Astrocyte (in vitro differentiated cells and primary cell): ENCODE measurements around the gene VSX1. TPM values are rescaled to one million over a fixed set of nuclear protein-coding genes. Genes with fewer than 3 reads are reported as not detected.

Source experiments
- DNase-seq: peaks from one replicate; pipeline ENCODE4 v3.0.0-alpha.2; 2010; ENCODE audit warnings: low read depth
- FAIRE-seq: peaks from 2 replicates; lab custom pipeline; 2011; peaks lifted over from hg19 to GRCh38; lab: Jason Lieb, UNC
- H2AFZ ChIP-seq: 2 replicates; pipeline ENCODE4 v1.6.0; 2012; ENCODE audit warnings: low read depth, low read length, inconsistent platforms
- H3K27ac ChIP-seq: 2 replicates; pipeline ENCODE4 v1.5.1; 2011; ENCODE audit warnings: low read depth, low read length, inconsistent platforms
- H3K27me3 ChIP-seq: 2 replicates; pipeline ENCODE4 v1.6.0; 2011; ENCODE audit warnings: low read length, inconsistent platforms; ENCODE audit not compliant: insufficient read depth
- H3K36me3 ChIP-seq: 2 replicates; pipeline ENCODE4 v1.5.1; 2011; ENCODE audit warnings: low read length, inconsistent platforms; ENCODE audit not compliant: insufficient read depth
- H3K4me1 ChIP-seq: 2 replicates; pipeline ENCODE4 v1.5.1; 2011; ENCODE audit warnings: low read length, inconsistent platforms; ENCODE audit not compliant: insufficient read depth
- H3K4me2 ChIP-seq: 2 replicates; pipeline ENCODE4 v1.6.0; 2012; ENCODE audit warnings: low read length, inconsistent platforms
- H3K4me3 ChIP-seq: 2 replicates; pipeline ENCODE4 v1.5.1; 2011; ENCODE audit warnings: low read depth, mild to moderate bottlenecking, low read length, inconsistent platforms; ENCODE audit not compliant: insufficient read depth
- H3K79me2 ChIP-seq: 2 replicates; pipeline ENCODE4 v1.6.0; 2012; ENCODE audit warnings: mild to moderate bottlenecking, low read length, inconsistent platforms; ENCODE audit not compliant: insufficient read depth
- H3K9ac ChIP-seq: 2 replicates; pipeline ENCODE4 v1.6.0; 2012; ENCODE audit warnings: mild to moderate bottlenecking, low read length, inconsistent platforms
- H3K9me3 ChIP-seq: 2 replicates; pipeline ENCODE4 v1.5.1; 2012; ENCODE audit warnings: low read depth, mild to moderate bottlenecking, low read length, inconsistent platforms; ENCODE audit not compliant: insufficient read depth
- H4K20me1 ChIP-seq: 2 replicates; pipeline ENCODE4 v1.6.0; 2012; ENCODE audit warnings: low read length, inconsistent platforms; ENCODE audit not compliant: insufficient read depth
- H3K27ac Mint-ChIP-seq: one replicate; pipeline ENCODE4 v1.8.0; 2021; ENCODE audit warnings: mild to moderate bottlenecking, mixed read lengths; ENCODE audit not compliant: unreplicated experiment
- H3K27me3 Mint-ChIP-seq: one replicate; pipeline ENCODE4 v1.8.0; 2021; ENCODE audit warnings: low read depth, mixed read lengths; ENCODE audit not compliant: unreplicated experiment
- H3K36me3 Mint-ChIP-seq: one replicate; pipeline ENCODE4 v1.8.0; 2021; ENCODE audit warnings: low read depth, mixed read lengths; ENCODE audit not compliant: unreplicated experiment
- H3K4me1 Mint-ChIP-seq: one replicate; pipeline ENCODE4 v1.8.0; 2021; ENCODE audit warnings: low read depth, mixed read lengths; ENCODE audit not compliant: unreplicated experiment
- H3K4me3 Mint-ChIP-seq: one replicate; pipeline ENCODE4 v1.8.0; 2021; ENCODE audit warnings: mild to moderate bottlenecking, moderate library complexity, mixed read lengths; ENCODE audit not compliant: unreplicated experiment
- H3K9me3 Mint-ChIP-seq: one replicate; pipeline ENCODE4 v1.8.0; 2021; ENCODE audit warnings: mild to moderate bottlenecking, mixed read lengths; ENCODE audit not compliant: unreplicated experiment
- CTCF ChIP-seq: IDR thresholded peaks from 2 replicates; pipeline ENCODE4 v1.5.1; 2011; ENCODE audit warnings: low read depth, mild to moderate bottlenecking, inconsistent platforms, low read length, moderate library complexity; ENCODE audit not compliant: insufficient read depth
- EZH2 ChIP-seq: IDR thresholded peaks from 2 replicates; pipeline ENCODE4 v1.6.1; 2012; ENCODE audit warnings: mild to moderate bottlenecking, low read length, inconsistent platforms; ENCODE audit not compliant: insufficient read depth
- total RNA-seq: library from RNA; stranded (reverse); gene quantifications from 2 replicates; pipeline ENCODE4 v1.2.1, GENCODE V29; 2021

Gene VSX1
- total RNA-seq, 1 donor from 2014 or later = not detected

- TF ChIP-seq EZH2 (no peak), CTCF (no peak)
- no peak for DNase-seq
- Histone ChIP-seq H3K27me3 (peaks cover 23% of the 10 kb centered on the region), H3K4me3 (no peak overlapping the region), H3K9me3 (no peaks in the 10 kb centered on the region), H3K9ac (no peak overlapping the region), H3K36me3 (no peaks in the 10 kb centered on the region), H4K20me1 (no peaks in the 10 kb centered on the region), H3K4me2 (no peak overlapping the region), H3K27ac (no peak overlapping the region), H3K4me1 (no peaks in the 10 kb centered on the region), H2AFZ (no peak overlapping the region), H3K79me2 (no peaks in the 10 kb centered on the region)
- Mint-ChIP-seq H3K9me3 (peaks cover 2% of the 10 kb centered on the region), H3K4me1 (peaks cover 7% of the 10 kb centered on the region), H3K4me3 (no peak overlapping the region), H3K36me3 (no peaks in the 10 kb centered on the region), H3K27me3 (peaks cover 4% of the 10 kb centered on the region), H3K27ac (no peak overlapping the region)
- no peak for FAIRE-seq
Measured at GRCh38 chr20:25120457-25120856, 38.5 kb upstream of the VSX1 start.

- DNase-seq = no peak
- Histone ChIP-seq H3K9ac (no peak overlapping the region), H3K36me3 (no peaks in the 10 kb centered on the region), H4K20me1 (no peaks in the 10 kb centered on the region), H3K4me3 (no peak overlapping the region), H2AFZ (no peak overlapping the region), H3K79me2 (no peaks in the 10 kb centered on the region), H3K27me3 (peaks cover 31% of the 10 kb centered on the region), H3K4me2 (no peak overlapping the region), H3K4me1 (no peaks in the 10 kb centered on the region), H3K9me3 (no peaks in the 10 kb centered on the region), H3K27ac (no peak overlapping the region)
- no peaks in the 10 kb centered on the region for H3K36me3 Mint-ChIP-seq
- H3K9me3 Mint-ChIP-seq = peaks cover 2% of the 10 kb centered on the region
- no peak overlapping the region for H3K27ac Mint-ChIP-seq
- peaks cover 6% of the 10 kb centered on the region for H3K27me3 Mint-ChIP-seq
- H3K4me3 Mint-ChIP-seq = no peak overlapping the region
- peaks cover 13% of the 10 kb centered on the region for H3K4me1 Mint-ChIP-seq
- FAIRE-seq = no peak
- TF ChIP-seq CTCF = no peak
- TF ChIP-seq EZH2 = no peak
Measured at GRCh38 chr20:25118529-25118928, 36.6 kb upstream of the VSX1 start.

- Histone ChIP-seq H3K4me3 (no peak overlapping the region), H3K4me2 (no peak overlapping the region), H2AFZ (no peak overlapping the region), H3K4me1 (no peaks in the 10 kb centered on the region), H4K20me1 (no peaks in the 10 kb centered on the region), H3K27me3 (peaks cover 31% of the 10 kb centered on the region), H3K9me3 (no peaks in the 10 kb centered on the region), H3K9ac (no peak overlapping the region), H3K27ac (no peak overlapping the region), H3K36me3 (no peaks in the 10 kb centered on the region), H3K79me2 (no peaks in the 10 kb centered on the region)
- FAIRE-seq (no peak), DNase-seq (no peak)
- no peaks in the 10 kb centered on the region for H3K36me3 Mint-ChIP-seq
- no peak for TF ChIP-seq EZH2
- no peak for TF ChIP-seq CTCF
- no peak overlapping the region for H3K4me3 Mint-ChIP-seq
- peaks cover 6% of the 10 kb centered on the region for H3K27me3 Mint-ChIP-seq
- peaks cover 13% of the 10 kb centered on the region for H3K4me1 Mint-ChIP-seq
- peaks cover 2% of the 10 kb centered on the region for H3K9me3 Mint-ChIP-seq
- H3K27ac Mint-ChIP-seq = no peak overlapping the region
Measured at GRCh38 chr20:25117990-25118389, 36.0 kb upstream of the VSX1 start.
